BLaER1 (cell line): Measurements from ENCODE around the gene AZU1.
"Not testable (repeated sequence)": the region's sequence is repeated elsewhere in the genome, so short reads cannot be mapped to it uniquely, and the experiment has no call there.

Experiments
- H3K27ac ChIP-seq: shearing (Covaris generic); formaldehyde crosslinking; 2 replicates; pipeline ENCODE4 v1.8.1; 2022
- H3K27me3 ChIP-seq: shearing (Covaris generic); formaldehyde crosslinking; 2 replicates; pipeline ENCODE4 v1.8.1; 2022
- H3K36me3 ChIP-seq: shearing (Covaris generic); formaldehyde crosslinking; 2 replicates; pipeline ENCODE4 v1.8.1; 2022
- H3K4me1 ChIP-seq: shearing (Covaris generic); formaldehyde crosslinking; 2 replicates; pipeline ENCODE4 v1.8.1; 2022
- H3K4me2 ChIP-seq: shearing (Covaris generic); formaldehyde crosslinking; 2 replicates; pipeline ENCODE4 v1.8.1; 2022
- H3K4me3 ChIP-seq: shearing (Covaris generic); formaldehyde crosslinking; 2 replicates; pipeline ENCODE4 v1.8.1; 2022
- H3K9ac ChIP-seq: shearing (Covaris generic); formaldehyde crosslinking; 2 replicates; pipeline ENCODE4 v1.8.1; 2022
- H3K9me3 ChIP-seq: shearing (Covaris generic); formaldehyde crosslinking; 2 replicates; pipeline ENCODE4 v1.8.1; 2022
- H4K20me1 ChIP-seq: shearing (Covaris generic); formaldehyde crosslinking; 2 replicates; pipeline ENCODE4 v1.8.1; 2022
- Cebpa-rat ChIP-seq: shearing (Covaris generic); IDR thresholded peaks from 2 replicates; pipeline ENCODE4 v1.8.1; 2022

The AZU1 gene

GRCh38 chr19:815079-815774 lies 12.4 kb upstream of the AZU1 start:
- Histone ChIP-seq H3K27ac (no peak overlapping the region), H3K4me3 (no peak overlapping the region), H4K20me1 (peaks cover 55% of the 10 kb centered on the region), H3K27me3 (peaks cover 13% of the 10 kb centered on the region), H3K36me3 (peaks cover 56% of the 10 kb centered on the region), H3K9me3 (no peaks in the 10 kb centered on the region), H3K4me2 (no peak overlapping the region), H3K4me1 (no peaks in the 10 kb centered on the region), H3K9ac (no peak overlapping the region)
- no peak for TF ChIP-seq Cebpa-rat

- H3K4me3 ChIP-seq: no peak overlapping the region
- H3K27ac ChIP-seq: no peak overlapping the region
- TF ChIP-seq Cebpa-rat: no peak
- H3K9me3 ChIP-seq: no peaks in the 10 kb centered on the region
- H3K4me2 ChIP-seq: no peak overlapping the region
- peaks cover 48% of the 10 kb centered on the region for H4K20me1 ChIP-seq
- peaks cover 49% of the 10 kb centered on the region for H3K36me3 ChIP-seq
- H3K9ac ChIP-seq: no peak overlapping the region
- peaks cover 20% of the 10 kb centered on the region for H3K27me3 ChIP-seq
- H3K4me1 ChIP-seq: no peaks in the 10 kb centered on the region
These were observed 11.7 kb upstream of the AZU1 start for GRCh38 chr19:815775-816499.

- no peak overlapping the region for H3K27ac ChIP-seq
- H3K36me3 ChIP-seq: peaks cover 44% of the 10 kb centered on the region
- no peak overlapping the region for H3K4me2 ChIP-seq
- H3K9me3 ChIP-seq: no peaks in the 10 kb centered on the region
- H3K4me3 ChIP-seq: no peak overlapping the region
- no peak for TF ChIP-seq Cebpa-rat
- no peaks in the 10 kb centered on the region for H3K4me1 ChIP-seq
- H4K20me1 ChIP-seq: peaks cover 42% of the 10 kb centered on the region
- H3K27me3 ChIP-seq: peaks cover 25% of the 10 kb centered on the region
- no peak overlapping the region for H3K9ac ChIP-seq
These were observed 11.2 kb upstream of the AZU1 start for GRCh38 chr19:816500-816857.

GRCh38 chr19:820212-820611 lies 7.4 kb upstream of the AZU1 start:
- H3K4me1 ChIP-seq: peaks cover 12% of the 10 kb centered on the region
- not testable (repeated sequence) for H3K9me3 ChIP-seq, H3K4me2 ChIP-seq, H3K36me3 ChIP-seq, H3K9ac ChIP-seq, H3K4me3 ChIP-seq, H3K27ac ChIP-seq
- H3K27me3 ChIP-seq: peaks cover 60% of the 10 kb centered on the region
- H4K20me1 ChIP-seq: peaks cover 14% of the 10 kb centered on the region

GRCh38 chr19:821231-821824 lies 6.3 kb upstream of the AZU1 start:
- no peak overlapping the region for H3K9ac ChIP-seq
- H4K20me1 ChIP-seq: 0 out of 2 replicates have a peak, but pooled peaks cover 7% of the 10 kb centered on the region
- no peak for TF ChIP-seq Cebpa-rat
- H3K4me2 ChIP-seq: no peak overlapping the region
- no peaks in the 10 kb centered on the region for H3K36me3 ChIP-seq
- no peak overlapping the region for H3K27ac ChIP-seq
- peaks cover 12% of the 10 kb centered on the region for H3K4me1 ChIP-seq
- peaks cover 67% of the 10 kb centered on the region for H3K27me3 ChIP-seq
- H3K4me3 ChIP-seq: no peak overlapping the region
- no peaks in the 10 kb centered on the region for H3K9me3 ChIP-seq

GRCh38 chr19:821825-822503 lies 5.7 kb upstream of the AZU1 start, which contains the start of gene PLPPR3:
TSS of gene PLPPR3 (minus strand) at chr19:821955. CDS start at chr19:821559, 396 bp downstream.
- no peak within 1 kb of the TSS; the same call in 1 of the 2 replicates for H3K4me2 ChIP-seq
- no peak within 1 kb of the TSS for H3K4me3 ChIP-seq
- H3K9me3 ChIP-seq: no peaks in the 10 kb centered on the region
- peaks cover 12% of the 10 kb centered on the region for H3K4me1 ChIP-seq
- H3K27ac ChIP-seq: no peak within 1 kb of the TSS
- H4K20me1 ChIP-seq: 0 out of 2 replicates have a peak, but pooled peaks cover 7% of the 10 kb centered on the region
- TF ChIP-seq Cebpa-rat: no peak
- H3K36me3 ChIP-seq: no peaks in the 10 kb centered on the region
- H3K9ac ChIP-seq: no peak within 1 kb of the TSS
- H3K27me3 ChIP-seq: peaks cover 67% of the 10 kb centered on the region

GRCh38 chr19:823565-824121 lies 4.0 kb upstream of the AZU1 start:
- peak overlapping the region; percentile 82 for H3K4me2 ChIP-seq
- H3K9me3 ChIP-seq: no peaks in the 10 kb centered on the region
- H3K9ac ChIP-seq: no peak overlapping the region
- H4K20me1 ChIP-seq: 0 out of 2 replicates have a peak, but pooled peaks cover 7% of the 10 kb centered on the region
- H3K4me3 ChIP-seq: no peak overlapping the region
- peaks cover 12% of the 10 kb centered on the region for H3K4me1 ChIP-seq
- H3K36me3 ChIP-seq: no peaks in the 10 kb centered on the region
- H3K27me3 ChIP-seq: peaks cover 67% of the 10 kb centered on the region
- H3K27ac ChIP-seq: no peak overlapping the region
- TF ChIP-seq Cebpa-rat: no peak

GRCh38 chr19:824885-825284 lies 2.8 kb upstream of the AZU1 start:
- Histone ChIP-seq H3K9ac (no peak overlapping the region), H3K4me3 (no peak overlapping the region), H3K27me3 (peaks cover 57% of the 10 kb centered on the region), H3K4me2 (no peak overlapping the region), H4K20me1 (0 out of 2 replicates have a peak, but pooled peaks cover 7% of the 10 kb centered on the region), H3K36me3 (no peaks in the 10 kb centered on the region), H3K9me3 (no peaks in the 10 kb centered on the region), H3K4me1 (peaks cover 20% of the 10 kb centered on the region), H3K27ac (no peak overlapping the region)
- TF ChIP-seq Cebpa-rat: no peak

GRCh38 chr19:825897-826644 lies 1.6 kb upstream of the AZU1 start:
- Histone ChIP-seq H4K20me1 (0 out of 2 replicates have a peak, but pooled peaks cover 7% of the 10 kb centered on the region), H3K9me3 (no peaks in the 10 kb centered on the region), H3K36me3 (no peaks in the 10 kb centered on the region), H3K4me2 (no peak overlapping the region), H3K4me3 (no peak overlapping the region), H3K27ac (no peak overlapping the region), H3K4me1 (peaks cover 32% of the 10 kb centered on the region), H3K9ac (no peak overlapping the region), H3K27me3 (peaks cover 52% of the 10 kb centered on the region)
- TF ChIP-seq Cebpa-rat: no peak
